ENCODE measurements around the gene EHD1. TPM values are rescaled to one million over a fixed set of nuclear protein-coding genes. Genes with fewer than 3 reads are reported as not detected.

Gene EHD1
- total RNA-seq, 1 donor from 2014 or later, result 95.0 TPM

DNA sequence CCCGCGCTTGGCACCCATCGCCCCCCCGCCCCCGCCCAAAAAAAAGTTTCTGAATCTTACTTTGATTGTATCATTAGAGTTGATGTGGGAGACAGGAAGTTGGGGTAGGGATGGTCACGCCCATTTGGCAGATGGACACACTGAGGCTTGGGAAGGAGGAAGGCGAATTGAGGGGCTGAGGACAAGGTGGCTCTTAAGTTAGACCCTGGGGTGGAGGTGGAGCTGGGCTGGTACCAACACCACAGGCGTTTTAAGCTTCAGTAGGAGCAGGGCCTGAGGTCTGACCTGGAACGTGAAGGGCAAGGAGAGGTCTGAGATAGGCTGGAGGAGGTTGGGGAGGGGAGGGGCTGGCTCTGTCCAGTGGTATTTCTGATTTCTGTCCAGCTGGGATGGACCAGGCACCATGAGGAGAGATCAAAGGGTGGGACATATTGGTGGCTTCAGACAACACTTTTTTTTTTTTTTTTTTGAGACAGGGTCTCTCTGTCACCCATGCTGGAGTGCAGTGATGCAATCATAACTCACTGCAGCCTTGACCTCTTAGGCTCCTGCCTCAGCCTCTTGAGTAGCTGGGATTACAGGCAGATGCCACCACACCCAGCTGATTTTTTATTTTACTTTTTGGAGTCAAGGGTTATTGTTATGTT lies 33.2 kb downstream of the EHD1 start:
- DNase-seq (ENCODE audit: low spot score), result no peak

- DNase-seq (ENCODE audit: low spot score), result no peak
Observed at GRCh38 chr11:64844330-64845128, 33.9 kb downstream of the EHD1 start, which contains the start of gene CDC42BPG. Gene CDC42BPG (minus strand): TSS chr11:64844653. CDS start chr11:64844569, 84 bp downstream.

- DNase-seq (ENCODE audit: low spot score), result no peak
Observed at GRCh38 chr11:64843686-64844329, 34.6 kb downstream of the EHD1 start.

GRCh38 chr11:64842851-64843685 lies 35.4 kb downstream of the EHD1 start:
- DNase-seq (ENCODE audit: low spot score), result no peak

GRCh38 chr11:64842366-64842759 lies 36.1 kb downstream of the EHD1 start:
- no peak for DNase-seq (ENCODE audit: low spot score)

DNA sequence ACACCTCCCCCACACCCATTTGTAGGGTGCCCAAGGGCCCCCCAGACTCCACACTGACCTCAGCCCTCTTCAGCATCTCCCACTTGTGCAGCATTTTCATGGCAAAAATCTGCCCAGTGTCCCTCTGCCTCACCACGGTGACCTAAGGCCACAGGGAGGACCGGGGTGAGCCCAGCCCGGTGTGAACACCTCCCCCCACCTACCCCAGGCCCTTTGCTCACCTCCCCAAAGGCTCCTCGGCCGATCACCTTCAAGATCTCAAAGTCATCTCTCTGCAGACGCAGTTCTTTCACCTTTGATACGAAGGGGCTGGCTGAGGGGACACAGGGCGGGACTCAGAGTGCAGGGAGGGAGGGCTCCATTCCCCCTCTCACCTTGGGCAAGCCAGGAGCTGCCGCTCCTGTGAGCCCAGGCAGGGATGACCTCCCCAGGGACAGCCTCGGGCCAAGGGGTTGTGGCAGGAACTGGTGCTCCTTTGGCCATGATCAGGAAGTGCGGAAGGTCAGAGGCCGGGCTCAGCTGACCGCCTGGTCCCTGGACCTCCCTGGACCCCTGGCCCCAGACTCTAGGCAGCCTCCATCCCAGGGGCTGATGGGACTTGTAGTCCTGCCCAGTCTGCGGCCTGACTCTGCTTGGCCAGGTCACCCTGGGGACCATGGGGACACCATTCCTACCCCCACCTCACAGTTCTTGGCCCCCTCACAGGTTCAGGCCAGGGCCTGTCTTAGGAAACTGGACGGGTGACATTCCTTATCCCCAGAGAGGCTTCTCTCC lies 36.6 kb downstream of the EHD1 start:
- no peak for DNase-seq (ENCODE audit: low spot score)

DNA sequence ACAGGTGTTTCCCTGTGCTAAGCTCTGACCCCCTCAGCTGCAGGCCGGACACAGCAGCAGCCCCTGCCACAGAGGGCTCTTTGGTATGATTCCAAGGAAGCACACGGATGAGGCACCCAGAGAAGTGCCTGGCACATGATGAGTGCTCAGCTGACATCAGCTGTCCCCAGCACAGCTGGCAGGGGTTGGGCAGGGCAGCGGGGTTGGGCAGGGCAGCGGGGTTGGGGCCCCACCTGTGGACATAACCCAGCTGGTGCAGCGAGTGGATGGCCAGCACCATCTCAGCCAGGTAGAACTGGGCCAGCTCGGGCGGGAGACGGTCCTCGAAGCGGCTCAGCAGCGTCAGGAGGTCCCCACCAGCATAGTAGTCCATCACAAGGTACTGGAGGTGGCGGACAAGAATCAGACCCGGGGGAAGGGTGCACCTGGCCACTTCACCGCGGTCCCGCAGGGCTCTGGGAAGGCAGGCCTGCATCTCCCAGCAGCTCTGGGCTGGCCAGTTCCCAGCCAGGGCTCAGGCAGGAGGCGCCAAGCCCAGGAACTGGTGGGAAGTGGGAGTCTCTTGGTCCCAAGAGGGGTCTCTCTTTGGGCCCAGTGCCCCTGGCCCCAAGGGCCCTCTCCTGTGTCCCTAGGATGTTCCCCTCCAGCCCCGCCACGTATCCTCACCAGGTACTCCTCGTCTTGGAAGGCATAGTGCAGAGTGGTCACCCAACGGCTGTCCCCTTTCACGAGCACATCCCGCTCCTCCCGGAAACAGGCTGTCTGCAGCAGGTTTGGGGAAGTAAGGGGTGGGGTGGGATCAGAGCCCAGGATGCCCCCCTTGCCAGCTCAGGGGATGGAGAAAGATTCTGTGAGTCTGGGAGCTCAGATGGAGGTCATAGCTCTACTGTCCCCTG lies 38.3 kb downstream of the EHD1 start:
- no peak for DNase-seq (ENCODE audit: low spot score)

- no peak for DNase-seq (ENCODE audit: low spot score)
Observed at GRCh38 chr11:64839335-64839734, 39.1 kb downstream of the EHD1 start.

DNA sequence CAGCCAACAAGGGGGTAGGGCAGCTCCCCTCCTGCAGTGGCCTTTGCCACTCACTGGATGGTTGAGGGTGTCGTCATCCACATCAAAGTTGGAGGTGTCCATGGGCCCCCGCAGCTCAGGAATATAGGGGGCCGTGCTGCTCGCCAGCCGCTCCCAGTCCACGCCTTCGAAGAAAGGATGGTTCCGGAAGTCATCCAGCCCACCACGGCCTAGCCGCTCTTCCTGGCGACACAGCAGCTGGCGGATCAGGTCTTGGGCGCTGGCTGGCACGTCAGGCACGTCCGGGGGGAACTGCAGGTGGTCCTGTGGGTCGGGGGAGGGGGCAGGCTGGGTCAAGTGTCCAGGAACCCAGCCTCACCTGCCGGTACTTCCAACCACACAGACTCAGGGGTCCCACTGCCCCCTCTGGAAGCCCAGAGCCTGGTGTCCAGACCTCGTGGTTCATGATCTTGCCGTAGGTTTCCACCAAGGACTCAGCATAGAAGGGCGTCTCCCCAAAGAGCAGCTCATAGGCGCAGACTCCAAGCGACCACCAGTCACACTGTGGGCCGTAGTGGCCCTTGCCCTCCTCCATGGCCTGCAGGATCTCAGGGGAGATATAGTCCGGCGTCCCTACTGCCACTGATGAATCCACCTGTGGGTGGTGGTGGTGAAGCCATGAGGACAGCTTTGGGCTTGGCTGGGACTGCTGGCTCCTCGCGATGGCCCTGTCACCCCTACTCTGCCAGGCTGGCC lies 39.7 kb downstream of the EHD1 start:
- no peak for DNase-seq (ENCODE audit: low spot score)

GRCh38 chr11:64837887-64838351 lies 40.5 kb downstream of the EHD1 start:
- DNase-seq (ENCODE audit: low spot score), result no peak

GRCh38 chr11:64836448-64837072 lies 41.9 kb downstream of the EHD1 start:
- no peak for DNase-seq (ENCODE audit: low spot score)

GRCh38 chr11:64835616-64836447 lies 42.6 kb downstream of the EHD1 start:
- no peak for DNase-seq (ENCODE audit: low spot score)

DNA sequence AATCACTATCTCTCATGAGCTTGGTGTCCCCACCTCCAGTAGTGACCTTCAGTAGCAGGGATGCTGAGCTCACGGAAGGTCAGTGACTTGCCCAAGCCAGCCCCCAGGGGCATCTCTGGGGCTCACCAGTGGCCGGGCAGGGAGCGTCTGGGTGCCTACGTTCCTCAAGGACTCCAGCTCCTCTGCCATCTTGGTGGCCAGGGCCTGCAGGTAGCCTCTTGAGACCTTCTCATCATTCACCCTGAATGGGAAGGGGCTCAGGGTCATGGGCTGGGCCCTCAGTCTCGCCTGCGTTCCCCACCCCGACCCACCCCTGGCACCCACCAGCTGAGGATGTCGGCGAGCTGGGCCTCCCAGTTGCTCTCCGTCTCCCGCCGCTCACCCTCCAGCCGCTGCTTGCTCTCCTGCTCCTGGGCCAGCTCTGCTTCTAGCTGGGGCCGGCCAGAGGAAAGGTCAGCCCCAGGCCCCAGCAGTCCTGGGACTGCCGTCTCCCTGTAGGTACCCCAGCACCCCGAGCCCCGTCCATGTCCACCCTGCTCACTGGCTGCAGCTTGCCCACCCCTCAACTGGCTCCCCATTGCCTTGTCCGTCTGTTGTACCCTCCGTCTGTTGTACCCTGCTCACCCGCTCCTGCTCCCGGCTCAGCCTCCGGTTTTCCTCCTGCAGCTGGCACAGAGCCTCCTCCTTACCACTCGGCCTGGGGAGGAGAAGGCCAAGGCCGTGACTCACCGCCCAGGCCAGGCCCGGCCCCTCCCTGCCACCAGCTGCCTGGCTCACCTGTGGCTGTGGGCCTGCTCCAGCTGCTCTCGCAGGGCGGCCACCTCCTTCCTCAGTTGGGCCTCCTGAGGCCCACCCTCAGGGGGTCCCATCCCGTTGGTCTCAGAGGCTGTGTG lies 43.5 kb downstream of the EHD1 start:
- no peak for DNase-seq (ENCODE audit: low spot score)

DNA sequence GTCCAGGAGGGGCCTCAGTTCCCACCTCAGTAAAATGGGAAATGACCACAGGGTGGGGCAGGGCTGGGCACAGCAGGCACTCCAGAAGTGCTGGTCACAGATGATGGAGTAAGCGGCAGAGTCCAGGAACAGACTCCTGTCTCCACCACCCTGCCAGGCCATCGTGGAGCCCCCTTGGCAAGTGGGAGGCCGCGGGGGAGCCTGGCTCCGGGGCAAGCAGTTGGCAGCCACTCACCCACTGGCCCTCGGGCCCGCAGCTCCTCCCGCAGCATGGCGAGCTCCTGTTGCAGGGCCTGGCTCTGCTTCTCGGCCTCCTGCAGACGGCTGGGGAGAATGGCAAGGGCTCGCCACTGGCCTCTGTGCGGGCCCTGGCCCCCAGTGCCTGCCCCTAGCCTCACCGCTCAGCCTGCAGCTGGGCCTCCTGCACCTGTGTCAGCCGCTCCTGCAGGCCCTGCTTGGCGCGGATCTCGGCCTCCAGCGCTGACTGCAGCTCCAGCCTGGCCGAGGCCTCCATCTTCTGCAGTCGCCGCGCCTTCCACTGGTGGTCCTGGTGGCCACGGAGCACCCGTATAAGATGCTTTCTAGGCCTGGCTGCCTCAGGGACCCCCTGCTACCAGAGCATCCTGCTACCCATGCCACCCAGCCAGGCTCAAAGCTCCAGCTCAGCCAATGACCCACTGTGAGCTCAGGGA lies 44.2 kb downstream of the EHD1 start:
- DNase-seq (ENCODE audit: low spot score), result no peak

DNA sequence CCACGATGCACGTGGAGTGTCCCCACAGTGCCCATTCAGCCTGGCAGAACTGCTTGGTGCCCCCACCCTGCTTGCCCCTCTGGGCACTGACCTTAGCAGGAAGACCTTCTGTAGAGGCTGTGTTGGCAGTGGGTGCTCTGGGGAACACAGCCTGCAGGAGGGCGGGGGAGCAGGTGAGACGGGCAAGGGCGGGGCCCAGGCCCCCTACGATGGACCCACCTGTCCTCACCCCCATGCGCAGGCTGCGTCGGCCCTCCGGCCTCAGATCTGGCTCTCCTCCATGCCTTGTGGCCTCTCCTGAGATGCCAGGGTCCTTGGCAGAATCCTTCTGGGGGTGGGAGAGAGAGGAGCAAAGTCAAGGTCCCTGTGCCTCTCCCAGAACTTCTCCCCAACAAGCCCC lies 44.9 kb downstream of the EHD1 start:
- no peak for DNase-seq (ENCODE audit: low spot score)

DNA sequence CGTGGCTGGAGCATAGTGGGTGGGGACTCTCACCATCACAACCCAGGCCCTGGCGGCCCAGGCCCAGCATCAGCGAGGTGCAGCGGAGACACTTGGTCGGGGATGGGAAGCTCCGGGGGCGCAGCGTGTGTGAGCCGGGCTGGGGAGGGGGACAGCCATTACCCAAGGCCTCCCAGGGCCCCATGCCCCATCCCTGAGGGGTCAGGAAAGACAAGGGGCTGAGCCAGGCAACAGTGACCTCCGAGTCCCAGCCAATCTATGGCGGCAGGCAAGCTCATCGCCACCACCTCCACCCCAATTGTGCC lies 45.3 kb downstream of the EHD1 start:
- DNase-seq (ENCODE audit: low spot score), result no peak
